Measurements from ENCODE around the gene AOC1. TPM values are rescaled to one million over a fixed set of nuclear protein-coding genes. Genes with fewer than 3 reads are reported as not detected.

AOC1 gene
- total and polyA plus RNA-seq, 10 of the 15 experiments (the other 5 are each of a cell fraction or from before 2014, with no cell fraction given) = 0.07 TPM; not detected in 9

- no TSS peak for BruUV-seq (replicated peaks)
- no peaks in the 10 kb centered on the region for H3K79me2 ChIP-seq (ENCODE audit: control insufficient read depth, insufficient read depth, low read length)
- no peak overlapping the region for H3K4me3 ChIP-seq
- no peaks in the 10 kb centered on the region for H3K4me1 ChIP-seq (ENCODE audit: control insufficient read depth, insufficient read depth, low read length)
- ChIA-PET CTCF (interaction anchor here (1.2 to 1.5 kb wide), 2 partner anchors 13 to 29 kb away, joined by 5 read pairs; no protein-coding TSS in a partner anchor), POLR2A (no interaction called here), SMC1A (ENCODE audit: uncharacterized antibody, unreplicated experiment) (no interaction called here), RAD21 (ENCODE audit: unreplicated experiment) (no interaction called here)
- no peaks in the 10 kb centered on the region for H4K20me1 ChIP-seq (ENCODE audit: control insufficient read depth, insufficient read depth)
- no peak overlapping the region for H3K27ac ChIP-seq (ENCODE audit: control insufficient read depth, insufficient read depth)
- peaks cover 4 to 5% of the 10 kb centered on the region in 2 experiments for H3K27me3 ChIP-seq (replicated peaks in 1 of 2; ENCODE audit: control insufficient read depth in 2 of 2, insufficient read depth in 2 of 2, low read length in 1 of 2)
- ATAC-seq = no peak
- no peaks in the 10 kb centered on the region for H3K9me3 ChIP-seq (replicated peaks; ENCODE audit: control insufficient read depth, insufficient read depth, low read length)
- no peak overlapping the region for H3K4me2 ChIP-seq (ENCODE audit: control insufficient read depth, insufficient read depth)
- no peak for FAIRE-seq
- 45% methylated on average over 5 of the region's 5 CpGs for WGBS (ENCODE audit: insufficient coverage, insufficient replicate concordance, low lambda C conversion rate, missing lambda C conversion rate)
- TF ChIP-seq IRF3 (IDR thresholded peaks at IDR 0.05) = no peak
- TF ChIP-seq NFIC (IDR thresholded peaks at IDR 0.05; ENCODE audit: low read depth, low read length) = no peak
- TF ChIP-seq NR2C2 (IDR thresholded peaks at IDR 0.05; ENCODE audit: borderline replicate concordance, control insufficient read depth, insufficient read length, low read depth) = no peak
- TF ChIP-seq RCOR1 (conservative IDR thresholded peaks at IDR 0.05; ENCODE audit: low read depth, low read length) = no peak
- TF ChIP-seq POLR2A (IDR thresholded peaks at IDR 0.05; ENCODE audit: low read depth, low read length) = no peak
- no peak for TF ChIP-seq GATAD2B (conservative IDR thresholded peaks at IDR 0.05; ENCODE audit: low read depth)
- no peak for TF ChIP-seq MTA2 (IDR thresholded peaks at IDR 0.05; ENCODE audit: low read depth)
- no peak for TF ChIP-seq TAF1 (IDR thresholded peaks at IDR 0.05; ENCODE audit: borderline replicate concordance, low read depth, low read length)
- TF ChIP-seq EGR1 (IDR thresholded peaks at IDR 0.05; ENCODE audit: borderline replicate concordance in 1 of 2, low read depth in 2 of 2, low read length in 2 of 2) = no peak
- TF ChIP-seq RAD21 (IDR thresholded peaks at IDR 0.05; ENCODE audit: insufficient read depth, low read depth, low read length) = no peak
- no peak for TF ChIP-seq HDAC2 (IDR thresholded peaks at IDR 0.05)
- no peak for TF ChIP-seq SREBF2 (IDR thresholded peaks at IDR 0.05; ENCODE audit: low read length)
- TF ChIP-seq E4F1 (IDR thresholded peaks at IDR 0.05; ENCODE audit: borderline replicate concordance, partially characterized antibody) = no peak
- H3K36me3 ChIP-seq (ENCODE audit: control insufficient read depth in 2 of 2, insufficient read depth in 2 of 2, low read length in 1 of 2) = no peaks in the 10 kb centered on the region
- DNase-seq (ENCODE audit: low read depth, low spot score) = no peak
- H3K9ac ChIP-seq (ENCODE audit: control insufficient read depth, insufficient read depth, low read length) = no peak overlapping the region
- intact Hi-C loops (cut with micrococcal nuclease; ENCODE audit: unreplicated experiment) (no loop called here), in situ Hi-C loops (cut with MboI) (no loop called here)
- no peak overlapping the region for H2AFZ ChIP-seq (ENCODE audit: control insufficient read depth, low read depth, low read length)
Observed at GRCh38 chr7:150847536-150847935, 4.8 kb upstream of the AOC1 start.

Measured in GM12878 (cell line).